DLD1 (cell line): ENCODE data around the gene TBXA2R.
"Not testable (repeated sequence)": the region's sequence is repeated elsewhere in the genome, so short reads cannot be mapped to it uniquely, and the experiment has no call there.

Source experiments
- in situ Hi-C: cut with HindIII; loops from 2 replicates; pipeline ENCODE4 v1.10.0; 2017; ENCODE audit warnings: low sequenced_read_pairs

Gene TBXA2R

DNA sequence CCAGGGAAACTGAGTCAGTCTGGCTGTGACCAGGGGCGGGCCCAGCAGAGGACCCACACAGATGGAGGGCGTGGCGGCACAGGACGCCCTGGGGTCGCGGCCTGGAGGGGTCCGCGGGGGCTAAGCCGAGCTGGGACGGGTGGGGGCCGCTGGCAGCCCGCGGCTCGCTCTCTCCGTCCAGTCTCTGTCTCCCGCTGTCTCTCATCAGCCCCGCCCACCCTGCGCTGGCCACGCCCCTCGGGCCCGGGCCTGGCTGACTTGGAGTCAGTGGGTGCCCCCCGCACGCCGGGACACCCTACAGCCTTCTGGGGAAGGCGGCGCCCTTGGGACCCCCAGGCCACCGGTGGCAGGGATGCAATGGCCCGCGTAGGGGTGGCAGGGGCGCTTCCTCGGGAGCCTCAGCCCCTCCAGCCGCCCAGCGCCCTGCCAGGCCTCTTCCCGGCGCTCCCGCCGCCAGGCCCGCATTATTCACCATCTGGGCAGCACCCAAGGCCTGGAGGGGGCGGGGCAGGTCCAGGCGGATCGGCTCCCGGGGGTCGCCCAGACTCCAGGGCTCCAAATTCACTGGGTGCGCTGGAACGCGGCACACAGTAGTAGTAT, at the start of gene TBXA2R:
TSS of gene TBXA2R (minus strand) at position 186 of the 600 bp plus-strand sequence. CDS start 6,241 bp downstream, outside the sequence.
- in situ Hi-C loops: no loop called here

DNA sequence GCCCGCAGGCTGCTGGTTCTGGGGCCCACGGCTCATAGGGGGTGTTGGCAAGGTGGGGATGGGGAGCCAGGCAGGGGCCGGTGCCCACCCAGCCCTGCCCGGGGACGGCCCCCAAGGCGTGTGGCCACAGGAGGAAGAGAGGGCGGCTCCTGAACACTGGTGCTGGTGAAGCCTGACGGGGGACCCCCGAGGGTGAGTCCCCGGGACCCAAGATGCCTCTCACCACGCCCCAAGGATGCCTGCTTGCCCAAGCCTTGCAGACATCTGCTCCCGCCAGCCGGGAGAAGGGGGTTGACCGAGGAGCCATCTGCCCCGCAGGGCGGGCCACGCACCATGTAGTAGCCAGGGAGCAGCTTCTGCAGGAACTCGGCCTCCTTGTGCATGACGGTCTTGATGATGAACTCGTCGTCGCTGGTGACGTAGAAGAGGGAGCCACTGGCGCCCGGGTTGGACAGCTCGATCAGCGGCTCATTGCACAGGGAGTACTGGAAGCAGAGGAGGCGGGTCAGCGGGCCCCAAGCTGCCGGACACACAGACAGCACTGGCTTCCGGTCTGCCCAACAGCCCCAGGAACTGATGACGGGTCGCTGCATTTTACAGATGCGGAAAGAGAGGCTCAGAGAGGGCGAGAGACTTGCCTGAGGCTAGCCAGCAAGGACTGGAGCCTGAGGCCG, 49.5 kb upstream of the TBXA2R start:
- in situ Hi-C loops: no loop called here

- in situ Hi-C loops: no loop called here
These were observed 48.9 kb upstream of the TBXA2R start for GRCh38 chr19:3655402-3656072.

- in situ Hi-C loops: no loop called here
These were observed 47.3 kb upstream of the TBXA2R start for GRCh38 chr19:3653865-3654513.

DNA sequence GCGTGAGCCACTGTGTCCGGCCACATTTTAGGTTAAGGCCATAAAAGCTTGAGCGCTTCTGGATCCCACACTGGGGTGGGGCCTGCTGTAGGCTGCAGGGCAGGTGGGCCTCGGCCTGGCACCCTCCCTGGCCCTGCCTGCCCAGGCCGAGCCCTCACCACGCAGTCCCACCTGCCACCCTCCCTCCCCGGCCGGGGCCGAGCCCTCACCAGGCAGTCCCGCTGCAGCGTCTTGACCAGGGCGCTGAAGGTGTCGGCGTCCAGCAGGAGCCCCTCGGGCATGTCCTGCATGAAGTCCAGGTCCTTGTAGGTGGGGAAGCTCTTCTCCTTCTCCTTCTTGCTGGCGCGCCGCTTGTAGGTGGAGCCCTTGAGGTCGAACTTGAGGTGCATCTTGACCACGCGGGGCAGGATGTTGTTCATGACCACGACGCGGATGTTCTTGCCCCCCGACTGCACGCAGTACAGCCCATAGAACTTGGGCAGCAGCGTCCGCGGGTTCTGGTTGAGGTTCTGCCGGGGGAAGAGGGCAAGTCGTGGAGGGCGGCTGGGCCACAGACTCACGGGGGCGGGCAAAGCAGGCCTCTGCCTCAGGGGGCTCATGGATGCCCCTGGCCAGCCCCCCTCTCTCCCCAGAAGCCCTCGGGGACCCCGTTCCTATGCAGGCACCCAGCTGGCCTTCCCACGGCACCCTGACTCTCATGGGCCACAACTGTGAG, 46.6 kb upstream of the TBXA2R start:
- in situ Hi-C loops: no loop called here

- in situ Hi-C loops: no loop called here
These were observed 45.7 kb upstream of the TBXA2R start for GRCh38 chr19:3652422-3652821.

DNA sequence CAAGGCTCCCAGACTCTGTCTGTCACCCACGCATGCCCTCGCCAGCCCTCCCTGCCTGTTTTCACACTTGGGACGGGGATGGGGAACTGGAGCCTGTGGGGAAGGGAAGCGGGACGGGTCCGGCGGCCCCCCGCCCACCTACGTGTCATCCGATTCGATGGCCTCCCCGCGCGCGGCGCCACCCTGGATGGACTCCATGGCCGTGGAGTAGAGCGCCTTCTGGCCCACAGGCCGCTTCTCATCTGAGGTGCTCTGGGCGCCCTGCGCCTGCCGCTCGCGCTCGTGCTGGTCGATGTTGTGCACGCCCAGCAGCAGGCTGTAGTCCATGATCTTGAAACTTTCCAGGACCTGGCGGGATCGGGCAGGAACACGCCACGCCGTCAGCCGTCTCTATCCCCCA, 45.0 kb upstream of the TBXA2R start:
- in situ Hi-C loops: no loop called here

DNA sequence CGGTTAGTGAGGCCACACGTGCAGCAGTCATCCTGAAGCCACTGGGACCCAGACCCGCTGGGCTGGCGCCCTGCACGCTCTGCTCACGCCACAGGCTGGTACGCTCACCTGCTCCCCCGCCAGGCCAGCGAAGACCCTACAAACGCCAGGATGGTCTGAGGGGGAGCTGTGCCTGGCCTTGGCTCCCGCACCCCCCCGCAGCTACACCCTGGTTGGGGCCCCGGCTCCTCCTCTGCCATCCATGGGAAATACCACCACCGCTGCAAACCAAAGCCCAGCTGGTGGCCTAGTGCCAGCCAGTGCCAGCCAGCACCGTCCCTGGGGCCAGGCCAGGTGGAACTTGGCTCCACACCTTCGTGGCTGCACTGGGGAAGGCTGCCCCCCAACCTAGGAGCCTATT, 43.2 kb upstream of the TBXA2R start:
- in situ Hi-C loops: no loop called here

- in situ Hi-C loops: no loop called here
These were observed 41.6 kb upstream of the TBXA2R start for GRCh38 chr19:3648037-3648905.

DNA sequence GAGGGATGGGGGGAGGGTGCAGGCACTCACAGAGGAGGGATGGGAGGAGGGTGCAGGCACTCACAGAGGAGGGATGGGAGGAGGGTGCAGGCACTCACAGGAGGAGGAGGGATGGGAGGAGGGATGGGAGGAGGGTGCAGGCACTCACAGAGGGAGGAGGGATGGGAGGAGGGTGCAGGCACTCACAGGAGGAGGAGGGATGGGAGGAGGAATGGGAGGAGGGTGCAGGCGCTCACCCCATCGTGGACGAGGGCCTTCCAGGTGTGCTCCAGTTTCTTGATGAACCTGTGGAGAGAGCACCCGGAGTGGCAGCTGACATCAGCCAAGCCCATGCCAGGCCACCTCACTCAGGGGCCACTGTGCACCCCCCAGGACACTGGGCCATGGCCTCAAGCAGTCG, 40.4 kb upstream of the TBXA2R start:
- in situ Hi-C loops: not testable (repeated sequence)

GRCh38 chr19:3646336-3647092, 39.8 kb upstream of the TBXA2R start:
- in situ Hi-C loops: no loop called here

GRCh38 chr19:3645726-3646125, 39.1 kb upstream of the TBXA2R start:
- in situ Hi-C loops: no loop called here

DNA sequence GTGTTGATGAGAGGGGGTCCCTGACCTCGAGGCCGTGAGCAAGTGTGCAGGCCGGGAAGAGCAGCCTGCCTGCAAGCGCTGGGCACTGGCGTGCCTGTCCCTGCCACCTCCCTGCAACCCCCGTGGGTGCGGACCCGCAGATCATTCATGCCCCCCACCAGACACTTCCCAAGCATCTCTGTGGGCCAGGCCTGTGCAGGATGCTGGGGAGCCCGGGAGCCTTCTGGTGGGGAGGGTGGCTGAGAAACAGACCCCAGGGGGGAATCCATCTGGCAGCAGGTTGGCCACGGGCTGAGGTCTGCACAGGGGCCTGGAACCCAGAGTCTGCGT, 38.4 kb upstream of the TBXA2R start:
- in situ Hi-C loops: no loop called here

GRCh38 chr19:3644351-3645066, 37.8 kb upstream of the TBXA2R start:
- in situ Hi-C loops: no loop called here

DNA sequence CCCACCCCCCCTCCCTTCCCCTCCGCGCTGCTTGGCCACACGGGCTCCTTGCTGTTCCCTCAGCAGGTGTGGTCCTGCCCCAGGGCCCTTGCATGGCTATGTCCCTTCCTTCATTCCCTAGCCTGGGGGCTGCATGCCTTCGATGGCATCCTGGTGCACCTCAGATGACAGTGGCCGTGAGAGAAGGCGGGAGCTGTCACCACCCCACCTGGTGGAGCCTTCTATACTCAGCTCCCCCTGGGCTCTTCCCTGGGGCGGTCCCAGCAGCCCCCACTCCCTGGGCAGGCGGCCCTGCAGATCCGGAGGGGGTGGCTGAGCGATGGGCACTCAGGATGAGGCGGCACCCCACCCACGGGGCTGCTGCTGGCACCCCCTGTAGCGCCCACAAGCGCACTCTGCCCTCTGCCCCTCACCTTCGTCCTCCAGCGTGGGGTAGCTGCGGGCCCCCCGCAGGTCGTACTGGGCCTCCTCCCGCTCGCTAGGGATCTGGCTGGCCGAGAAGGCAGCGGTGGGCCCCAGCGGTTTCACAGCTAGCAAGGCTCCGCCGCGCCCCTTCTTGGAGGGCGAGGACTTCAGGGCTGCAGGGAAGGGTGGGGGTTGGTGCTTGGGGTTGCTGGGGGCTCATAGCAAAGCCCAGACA, 37.1 kb upstream of the TBXA2R start:
- in situ Hi-C loops: no loop called here

DNA sequence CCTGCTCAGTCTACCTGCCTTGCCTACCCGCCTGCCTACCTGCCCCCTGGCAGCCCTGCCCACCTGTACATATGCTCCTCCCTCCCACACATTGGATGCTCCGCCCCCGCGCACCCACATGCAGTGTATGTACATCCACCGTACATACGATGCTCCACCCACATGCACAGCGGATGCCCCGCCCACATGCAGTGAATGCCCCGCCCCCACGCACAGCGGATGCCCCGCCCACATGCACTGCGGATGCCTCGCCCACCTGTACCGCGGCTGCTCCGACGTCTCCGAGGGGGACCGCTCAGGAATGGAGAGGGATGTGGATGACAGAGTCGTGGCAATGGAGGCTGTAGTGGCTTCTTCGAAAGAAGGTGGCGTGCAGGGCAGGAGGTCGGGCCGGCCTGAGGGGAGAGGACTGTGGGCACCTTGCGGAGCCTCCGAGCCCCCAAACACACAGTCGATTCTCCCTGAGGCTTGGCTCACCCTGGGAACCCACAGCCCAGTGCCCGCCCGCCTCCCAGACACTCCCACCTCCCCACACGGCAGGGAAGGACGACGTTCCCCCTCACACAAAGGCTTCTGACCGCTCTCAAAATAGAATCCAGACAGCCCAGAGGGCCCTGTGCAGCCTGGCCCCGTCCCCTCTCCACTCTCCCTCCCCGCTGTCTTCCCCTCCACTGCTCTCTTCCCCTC, 36.5 kb upstream of the TBXA2R start:
- in situ Hi-C loops: no loop called here

DNA sequence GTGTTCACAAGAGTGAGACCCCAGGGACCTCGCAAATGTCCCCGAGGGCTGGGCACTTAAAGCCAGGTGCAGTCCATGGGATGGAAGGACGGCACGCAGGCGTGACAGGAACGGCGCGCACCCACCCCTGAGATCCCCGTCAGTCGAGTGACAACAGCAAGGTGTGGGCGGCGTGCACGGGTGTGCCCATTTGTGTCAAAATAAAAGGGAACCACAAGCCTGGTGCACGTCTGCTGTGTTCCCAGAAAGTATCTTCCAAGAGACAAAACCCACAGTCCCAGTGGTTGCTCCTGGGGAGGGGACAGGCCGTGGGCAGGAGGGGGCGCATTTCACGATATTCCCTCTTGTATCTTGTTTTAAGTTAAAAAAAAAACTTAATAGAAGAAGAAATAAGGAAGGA, 35.6 kb upstream of the TBXA2R start:
- in situ Hi-C loops: no loop called here
